OCI-M1 (cell line): ENCODE data around the gene LXN.
A peak's percentile ranks its signal among the peaks of the same experiment; 100 is the strongest.
"Not testable (repeated sequence)": the region's sequence is repeated elsewhere in the genome, so short reads cannot be mapped to it uniquely, and the experiment has no call there.

Source experiments
- DNase-seq: peaks from one replicate; lab custom pipeline; 2025; lab: John Stamatoyannopoulos, UW

Gene LXN

GRCh38 chr3:158672215-158673176 is at the start of gene LXN:
TSS of gene LXN (minus strand) at chr3:158672648. CDS start at chr3:158672478, 170 bp downstream.
- peak; percentile 86 for DNase-seq

- DNase-seq, result no peak
These were observed 49.7 kb upstream of the LXN start for GRCh38 chr3:158722108-158722507.

GRCh38 chr3:158718490-158719170 is 46.2 kb upstream of the LXN start:
- DNase-seq, result no peak

DNA sequence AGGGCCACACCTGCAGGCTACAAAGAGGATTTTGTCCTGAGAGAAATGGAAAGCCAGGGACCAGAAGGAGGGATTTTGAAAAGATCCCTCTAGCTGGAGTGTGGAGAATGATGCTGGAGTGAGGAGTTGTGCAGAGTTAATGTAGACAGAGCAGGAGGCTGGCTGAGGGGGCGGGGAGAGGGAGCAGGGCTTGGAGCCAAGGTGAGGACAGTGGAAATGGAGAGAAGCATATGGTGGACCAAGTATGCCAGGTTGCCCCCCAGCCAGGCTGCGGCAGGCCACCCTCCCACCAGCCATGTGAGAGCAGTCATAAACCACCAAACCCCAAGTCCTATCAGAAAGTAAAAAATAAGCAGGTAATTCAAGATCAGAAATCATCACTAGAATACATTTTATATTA is 45.1 kb upstream of the LXN start:
- no peak for DNase-seq

- DNase-seq, result no peak
These were observed 40.6 kb upstream of the LXN start for GRCh38 chr3:158713094-158713499.

DNA sequence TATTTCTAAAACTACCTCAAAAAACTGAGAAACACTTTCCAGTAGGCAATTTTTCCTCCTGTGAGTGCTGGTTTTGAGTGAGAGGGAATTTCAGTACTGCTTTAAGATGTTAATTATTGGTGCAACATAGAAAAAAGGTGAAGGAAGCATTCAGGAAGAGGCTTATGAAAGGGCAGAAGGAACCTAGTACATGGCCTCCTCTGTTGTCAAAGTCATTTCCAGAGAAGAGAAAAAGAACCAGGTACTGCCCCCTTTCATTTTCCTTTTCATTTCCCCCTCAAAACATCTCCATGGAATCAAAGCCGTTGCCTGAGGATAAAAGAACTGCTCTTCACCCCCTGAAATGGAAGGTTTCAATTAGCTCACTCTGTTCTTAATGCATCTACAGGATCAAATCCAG is 40.0 kb upstream of the LXN start:
- DNase-seq, result no peak

GRCh38 chr3:158711886-158712285 is 39.4 kb upstream of the LXN start:
- DNase-seq, result no peak

DNA sequence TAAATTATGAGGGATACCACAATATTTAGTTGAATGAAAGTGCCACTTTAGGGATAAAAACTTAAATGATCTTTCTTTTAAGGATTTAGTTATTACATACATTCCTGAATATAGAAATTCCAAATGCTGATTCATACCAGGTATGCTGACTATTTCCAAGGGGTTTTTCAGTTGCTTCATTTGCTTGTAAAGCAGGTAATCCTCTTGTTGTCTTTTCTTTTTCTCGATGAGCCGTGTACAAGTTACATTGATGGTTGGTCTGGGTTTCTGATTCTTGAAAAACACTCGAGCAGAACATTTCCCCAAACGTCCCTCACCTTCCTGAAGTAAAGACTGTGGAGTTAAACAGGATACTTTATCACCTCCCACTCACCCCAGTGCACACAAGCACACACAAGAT is 38.2 kb upstream of the LXN start:
- no peak for DNase-seq

GRCh38 chr3:158709666-158710083 is 37.2 kb upstream of the LXN start:
- DNase-seq, result peak; percentile 18

DNA sequence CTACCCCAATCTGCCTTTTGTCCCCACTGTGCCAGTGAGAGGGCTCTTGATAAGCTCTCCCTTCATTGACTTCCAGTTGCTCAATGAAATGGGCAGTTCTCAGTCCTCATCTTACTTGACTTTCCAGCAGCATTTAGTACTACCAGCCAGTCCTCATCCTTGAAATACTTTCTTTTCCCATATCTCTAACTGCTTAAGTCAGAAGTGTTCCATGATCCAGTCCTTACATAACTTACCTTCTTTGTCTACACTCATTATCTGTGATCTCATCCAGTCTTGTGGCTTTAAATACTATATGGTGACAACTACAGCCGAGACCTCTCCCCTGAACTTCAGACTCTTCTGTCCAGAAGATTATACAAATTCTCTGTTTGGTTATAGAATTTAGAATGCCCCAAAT is 31.1 kb upstream of the LXN start:
- no peak for DNase-seq

DNA sequence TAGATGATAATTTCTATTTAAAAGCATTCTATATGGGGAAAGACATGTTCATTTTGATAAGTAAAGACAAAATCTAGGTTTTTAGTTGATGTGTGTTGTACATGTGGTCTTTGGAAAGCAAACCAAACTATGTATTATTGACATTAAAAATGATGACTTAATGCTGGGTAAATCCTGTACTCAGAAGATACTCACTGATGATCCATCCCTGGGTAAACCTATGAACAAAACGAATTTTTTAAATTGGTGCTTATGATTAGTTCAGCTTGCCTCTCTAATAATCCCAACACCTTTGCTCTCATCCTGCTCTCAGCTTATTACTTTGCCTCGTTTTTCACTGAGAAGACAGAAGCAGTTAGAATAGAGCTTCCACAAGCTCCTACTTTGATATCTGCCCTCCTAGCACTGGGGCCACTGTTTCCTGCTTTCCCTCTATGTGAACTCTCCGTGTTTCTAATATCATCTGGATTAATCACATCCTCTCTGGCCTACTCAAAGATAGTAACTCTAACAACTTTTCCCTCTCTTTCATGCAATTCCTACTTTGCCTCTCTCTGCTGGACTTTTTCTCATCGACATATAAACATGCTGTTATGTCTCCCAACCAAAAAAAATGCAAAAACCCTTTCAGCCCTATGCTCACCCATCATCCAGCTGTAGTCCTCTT is 30.5 kb upstream of the LXN start:
- no peak for DNase-seq

DNA sequence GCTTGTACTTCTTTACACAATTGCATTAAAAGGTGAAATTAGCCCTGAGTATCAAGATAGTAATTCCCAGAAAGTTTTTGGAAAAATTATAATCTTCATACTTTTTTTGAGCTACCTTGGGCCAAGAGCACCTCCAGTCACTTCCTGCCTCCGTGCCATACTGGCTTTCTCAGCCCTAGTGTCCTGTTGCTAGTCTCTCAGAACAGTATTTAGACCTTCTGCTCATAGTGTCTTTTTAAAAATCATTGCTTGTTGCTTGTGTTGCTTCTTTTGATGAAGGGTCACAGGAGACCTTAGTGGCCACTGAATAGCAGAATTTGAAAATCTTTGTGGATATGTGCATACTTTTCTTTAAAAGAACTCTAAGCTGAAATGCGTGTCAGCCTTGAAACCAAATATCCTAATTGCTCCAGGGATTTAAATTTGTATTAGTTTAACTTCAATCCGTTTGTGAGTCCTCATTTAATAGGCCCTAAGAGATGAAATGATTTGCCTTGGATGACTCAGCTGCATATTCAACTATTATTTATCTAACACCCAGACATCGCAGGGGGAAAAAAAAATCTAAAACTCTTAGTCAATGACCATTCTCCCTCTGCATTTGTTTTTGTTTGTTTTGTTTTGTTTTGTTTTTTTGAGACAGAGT is 29.1 kb upstream of the LXN start:
- no peak for DNase-seq

- no peak for DNase-seq
These were observed 28.1 kb upstream of the LXN start for GRCh38 chr3:158700559-158700958.

DNA sequence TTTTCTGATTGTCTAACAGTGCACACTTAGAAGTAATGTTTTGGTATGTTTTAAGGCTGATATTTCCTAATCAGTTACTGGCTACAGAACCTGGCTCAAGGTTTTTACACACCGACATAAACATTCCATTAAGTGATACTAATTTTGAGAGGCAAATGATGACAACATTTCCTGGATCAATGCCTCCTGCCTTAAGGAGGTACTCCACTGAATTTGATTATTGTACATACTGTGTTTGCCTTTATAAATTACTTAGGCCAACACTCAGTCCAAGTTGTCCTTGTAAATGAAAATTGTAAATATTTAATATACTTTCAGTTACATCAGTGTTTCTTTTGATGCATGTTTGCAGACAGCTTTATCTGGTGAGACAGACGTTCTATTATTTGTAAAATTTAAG is 24.2 kb upstream of the LXN start:
- no peak for DNase-seq

- DNase-seq, result not testable (repeated sequence)
These were observed 21.5 kb upstream of the LXN start for GRCh38 chr3:158693866-158694456.

DNA sequence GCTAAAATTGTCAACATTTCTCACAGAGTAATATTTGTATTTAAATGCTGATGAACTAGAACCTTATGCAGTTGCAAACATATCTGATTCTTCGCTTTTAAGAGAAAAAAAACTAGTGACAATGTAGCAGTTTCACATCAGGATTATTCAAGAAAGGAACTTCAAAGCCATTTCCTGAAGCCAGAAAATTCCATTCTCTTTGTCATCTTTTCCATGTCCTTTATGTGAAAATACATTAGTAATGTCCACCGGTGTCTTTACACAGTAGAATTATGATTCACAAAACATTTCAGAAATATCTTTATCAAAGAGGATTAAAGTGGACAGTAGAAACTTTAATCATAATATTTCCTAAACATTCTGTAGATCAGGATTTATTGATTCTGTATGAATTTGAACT is 12.7 kb upstream of the LXN start:
- DNase-seq, result no peak

GRCh38 chr3:158683230-158683962 is 10.9 kb upstream of the LXN start:
- DNase-seq, result no peak

GRCh38 chr3:158680861-158681260 is 8.4 kb upstream of the LXN start:
- DNase-seq, result no peak

GRCh38 chr3:158679547-158680000 is 7.1 kb upstream of the LXN start:
- DNase-seq, result peak; percentile 85

DNA sequence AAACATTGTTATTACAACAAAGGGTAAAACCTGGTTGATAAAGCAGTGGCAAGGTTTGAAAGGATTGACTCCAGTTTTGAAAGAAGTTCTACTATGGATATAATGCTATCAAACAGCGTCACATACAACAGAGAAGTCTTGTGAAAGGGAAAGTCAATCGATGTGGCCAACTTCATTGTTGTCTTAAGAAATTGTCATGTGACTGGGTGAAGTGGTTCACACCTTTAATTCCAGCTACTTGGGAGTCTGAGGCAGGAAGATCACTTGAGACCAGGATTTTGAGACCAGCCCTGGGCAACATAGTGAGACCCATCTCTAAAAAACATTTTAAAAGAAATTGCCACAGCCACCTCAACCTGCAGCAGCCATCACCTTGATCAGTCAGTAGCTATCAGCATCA is 6.2 kb upstream of the LXN start:
- DNase-seq, result no peak

GRCh38 chr3:158671821-158672214 is 630 bp downstream of the LXN start:
- peak; percentile 52 for DNase-seq
